SK-N-SH (cell line): Measurements from ENCODE around the gene DYNC1H1. TPM values are rescaled to one million over a fixed set of nuclear protein-coding genes. Genes with fewer than 3 reads are reported as not detected.

Experiments used
- CTCF ChIA-PET: fragments of 300-600, 350-600 bp; formaldehyde crosslinking; extraction: SDS; loops from one replicate; lab custom pipeline; 2021; lab: Yijun Ruan, JAX
- POLR2A ChIA-PET: fragments of 350-600 bp; sonication (Branson Sonifier 250); formaldehyde crosslinking; extraction: SDS; loops from one replicate; lab custom pipeline; 2020; ENCODE audit warnings: antibody characterized with exemption, inconsistent platforms; lab: Yijun Ruan, JAX
- DNase-seq: peaks from one replicate; pipeline ENCODE4 v3.0.0; 2012
- H2AFZ ChIP-seq: fragments of 200-600 bp; sonication (generic); 2 replicates; pipeline ENCODE4 v1.8.1; 2016; ENCODE audit warnings: antibody characterized with exemption, mild to moderate bottlenecking, low read depth
- H3F3A ChIP-seq: fragments of 200-600 bp; sonication (generic); replicated peaks from 2 replicates; pipeline ENCODE3; 2016; ENCODE audit warnings: antibody characterized with exemption, mild to moderate bottlenecking; ENCODE audit not compliant: insufficient read depth
- H3K27ac ChIP-seq, 2 experiments: fragments of 200-500 bp in 1 of 2; fragments of 200-600 bp in 1 of 2; sonication (Bioruptor generic) in 1 of 2; sonication (generic), shearing (Covaris generic) in 1 of 2; 2 replicates each; pipeline versions ENCODE4 v1.5.1 to v1.6.1; 2014 to 2016; ENCODE audit warnings: low read depth in 2 of 2, inconsistent platforms in 1 of 2, low read length in 1 of 2, mild to moderate bottlenecking in 1 of 2, mixed read lengths in 1 of 2
- H3K27me3 ChIP-seq: fragments of 200-600 bp; sonication (generic), shearing (Covaris generic); 2 replicates; pipeline ENCODE4 v1.6.1; 2016; ENCODE audit warnings: mixed run types; ENCODE audit not compliant: insufficient read depth
- H3K36me3 ChIP-seq, 2 experiments: fragments of 200-500 bp in 1 of 2; fragments of 200-600 bp in 1 of 2; sonication (Bioruptor generic) in 1 of 2; sonication (generic) in 1 of 2; replicated peaks in 1 of 2; 2 replicates each; pipeline versions ENCODE3 to v1.5.1; 2014 to 2016; ENCODE audit warnings: low read length in 1 of 2, mild to moderate bottlenecking in 1 of 2; ENCODE audit not compliant: insufficient read depth in 2 of 2, control insufficient read depth in 1 of 2
- H3K4me1 ChIP-seq, 2 experiments: fragments of 200-500 bp in 1 of 2; fragments of 200-600 bp in 1 of 2; sonication (Bioruptor generic) in 1 of 2; sonication (generic), shearing (Covaris generic) in 1 of 2; 2 replicates each; pipeline versions ENCODE4 v1.5.1 to v1.6.1; 2014 to 2016; ENCODE audit warnings: low read depth in 1 of 2, low read length in 1 of 2, mixed run types in 1 of 2; ENCODE audit not compliant: insufficient read depth in 2 of 2, control insufficient read depth in 1 of 2
- H3K4me2 ChIP-seq: fragments of 200-600 bp; sonication (generic), shearing (Covaris generic); 2 replicates; pipeline ENCODE4 v1.6.1; 2017; ENCODE audit warnings: mixed run types
- H3K4me3 ChIP-seq, 2 experiments: fragments of 200-500 bp in 1 of 2; fragments of 200-600 bp in 1 of 2; sonication (Bioruptor generic) in 1 of 2; sonication (generic), shearing (Covaris generic) in 1 of 2; 2 replicates each; pipeline versions ENCODE4 v1.5.1 to v1.8.1; 2014 to 2016; ENCODE audit warnings: low read depth in 2 of 2, inconsistent platforms in 1 of 2, low read length in 1 of 2, mild to moderate bottlenecking in 1 of 2, mixed read lengths in 1 of 2, moderate library complexity in 1 of 2
- H3K79me2 ChIP-seq: fragments of 200-600 bp; sonication (generic); 2 replicates; pipeline ENCODE4 v1.8.1; 2017; ENCODE audit warnings: mild to moderate bottlenecking; ENCODE audit not compliant: insufficient read depth
- H3K9ac ChIP-seq: fragments of 200-600 bp; sonication (generic); 2 replicates; pipeline ENCODE4 v1.6.1; 2017; ENCODE audit warnings: mixed run types
- H3K9me2 ChIP-seq: fragments of 200-600 bp; sonication (generic); 2 replicates; pipeline ENCODE4 v1.6.1; 2017; ENCODE audit warnings: mixed run types
- H3K9me3 ChIP-seq: fragments of 200-600 bp; sonication (generic); 2 replicates; pipeline ENCODE4 v1.6.1; 2017; ENCODE audit warnings: mixed run types, mild to moderate bottlenecking, moderate library complexity
- H4K20me1 ChIP-seq: fragments of 200-600 bp; sonication (generic); 2 replicates; pipeline ENCODE4 v1.6.1; 2017; ENCODE audit warnings: mild to moderate bottlenecking, mixed run types; ENCODE audit not compliant: insufficient read depth
- EP300 ChIP-seq, 2 experiments: IDR thresholded peaks; 2 replicates each; pipeline versions ENCODE4 v1.4.0 to v1.6.1; 2012; ENCODE audit warnings: borderline replicate concordance in 1 of 2, low read depth in 1 of 2, low read length in 1 of 2
- FOXM1 ChIP-seq: IDR thresholded peaks from 2 replicates; pipeline ENCODE4 v1.4.0; 2012; ENCODE audit warnings: low read depth, mild to moderate bottlenecking
- GATA2 ChIP-seq: sonication (generic); formaldehyde crosslinking; IDR thresholded peaks from 2 replicates; pipeline ENCODE4 v1.5.0; 2020; ENCODE audit warnings: mild to moderate bottlenecking, missing genetic modification reagents
- IRF3 ChIP-seq: fragments of 150-350 bp; IDR thresholded peaks from 2 replicates; pipeline ENCODE4 v1.6.1; 2016; ENCODE audit warnings: mild to moderate bottlenecking, low read depth, low read length
- JUND ChIP-seq: IDR thresholded peaks from 2 replicates; pipeline ENCODE4 v1.4.0; 2012
- MAX ChIP-seq: IDR thresholded peaks from 2 replicates; pipeline ENCODE4 v1.4.0; 2012; ENCODE audit warnings: low read depth
- MXI1 ChIP-seq: IDR thresholded peaks from 2 replicates; pipeline ENCODE4 v1.6.1; 2012; ENCODE audit warnings: mild to moderate bottlenecking, low read depth, low read length, improper control_type of control experiment
- PBX3 ChIP-seq: IDR thresholded peaks from 2 replicates; pipeline ENCODE4; 2012
- POLR2AphosphoS5 ChIP-seq: IDR thresholded peaks from 2 replicates; pipeline ENCODE4 v1.6.1; 2012; ENCODE audit warnings: low read depth, low read length
- RAD21 ChIP-seq: IDR thresholded peaks from 2 replicates; pipeline ENCODE4 v1.6.1; 2012; ENCODE audit warnings: mild to moderate bottlenecking, low read length
- REST ChIP-seq: IDR thresholded peaks from 2 replicates; pipeline ENCODE4 v1.6.1; 2012; ENCODE audit warnings: mild to moderate bottlenecking, low read depth, low read length, moderate library complexity
- SMC3 ChIP-seq: IDR thresholded peaks from 2 replicates; pipeline ENCODE4 v1.6.1; 2012; ENCODE audit warnings: low read depth, low read length, improper control_type of control experiment
- TCF12 ChIP-seq: IDR thresholded peaks from 2 replicates; pipeline ENCODE4 v1.4.0; 2012
- USF2 ChIP-seq: fragments of 150-350 bp; IDR thresholded peaks from 2 replicates; pipeline ENCODE4 v1.6.1; 2017; ENCODE audit warnings: antibody characterized with exemption, low read length, low read depth, borderline replicate concordance
- WGBS: methylation state at CpG from one replicate; pipeline ENCODE4 v1.1.6; 2017; ENCODE audit warnings: low lambda C conversion rate; 5-methylcytosine and 5-hydroxymethylcytosine counted together
- polyA plus RNA-seq, 3 experiments: library from polyadenylated mRNA; depleted of rRNA; stranded (reverse); fragments of >200 nt; gene quantifications; 2 replicates each; pipeline ENCODE4 v1.2.3, GENCODE V29; 2012

DYNC1H1 gene
- polyA plus RNA-seq, 1 of the 3 experiments (the other 2 are of a cell fraction) = 140 TPM

- TF ChIP-seq POLR2AphosphoS5 = peak; percentile 78; the same call in 1 of the 2 replicates
- peak; percentile 51; the same call in 1 of the 2 replicates for TF ChIP-seq MXI1
- peak; percentile 95 for TF ChIP-seq MAX
- TF ChIP-seq USF2 = no peak
- peak; percentile 96 for TF ChIP-seq JUND
- peak; percentile 96 for TF ChIP-seq TCF12
Observed at GRCh38 chr14:101972126-101972866, 7.9 kb downstream of the DYNC1H1 start (continued).

- no peak for TF ChIP-seq REST
- TF ChIP-seq TCF12 = no peak
- no peak for TF ChIP-seq SMC3
- no peak for TF ChIP-seq EP300 (IDR thresholded peaks at IDR 0.05; ENCODE audit: borderline replicate concordance in 1 of 2, low read depth in 1 of 2, low read length in 1 of 2)
- TF ChIP-seq IRF3 = no peak
- TF ChIP-seq RAD21 = no peak
- no peak for TF ChIP-seq FOXM1
- TF ChIP-seq USF2 = no peak
- TF ChIP-seq GATA2 = no peak
- TF ChIP-seq POLR2AphosphoS5 = no peak
- TF ChIP-seq PBX3 = no peak
- POLR2A ChIA-PET = no interaction called here
- no peaks in the 10 kb centered on the region for H3K27me3 ChIP-seq
- no peak overlapping the region for H3K4me3 ChIP-seq
- peak overlapping the region; percentile 62; the same call in 1 of the 2 replicates for H3K4me2 ChIP-seq
- peaks cover 31% of the 10 kb centered on the region for H3F3A ChIP-seq
- H3K27ac ChIP-seq = peak overlapping the region in 1 of 2 experiments; percentile 99; a peak in 2 of 4 replicates
- H2AFZ ChIP-seq = no peak overlapping the region
- H3K9ac ChIP-seq = peak overlapping the region; percentile 66; the same call in 1 of the 2 replicates
- H3K4me1 ChIP-seq = peaks cover 4 to 27% of the 10 kb centered on the region in 2 experiments
- no peaks in the 10 kb centered on the region for H3K9me3 ChIP-seq
- H3K9me2 ChIP-seq = no peaks in the 10 kb centered on the region
- CTCF ChIA-PET = interaction anchor here (0.9 to 1.3 kb wide), 3 partner anchors 12 to 340 kb away, joined by 3 to 4 read pairs (median 3); no protein-coding TSS in a partner anchor
- peaks cover 96% of the 10 kb centered on the region for H3K79me2 ChIP-seq
- peaks cover 53% of the 10 kb centered on the region for H4K20me1 ChIP-seq
- WGBS = 85% methylated on average over 7 of the region's 7 CpGs
- DNase-seq = no peak
- H3K36me3 ChIP-seq = peaks cover 22 to 37% of the 10 kb centered on the region in 2 experiments
Observed at GRCh38 chr14:101973356-101973755, 9.0 kb downstream of the DYNC1H1 start.
